RPMI7951 (cell line): ENCODE data around the gene HS3ST3B1. TPM values are rescaled to one million over a fixed set of nuclear protein-coding genes. Genes with fewer than 3 reads are reported as not detected.
A peak's percentile ranks its signal among the peaks of the same experiment; 100 is the strongest.

ENCODE experiments used
- DNase-seq: peaks from one replicate; pipeline ENCODE4 v3.0.0-alpha.2; 2012; ENCODE audit warnings: low read depth
- total RNA-seq: library from RNA; depleted of rRNA; stranded (reverse); fragments of >200 nt; shearing (Covaris generic); gene quantifications from 2 replicates; pipeline ENCODE4 v1.2.3, GENCODE V29; 2014; rRNA removed

The HS3ST3B1 gene
- total RNA-seq, result 0.88 and 1.2 TPM in 2 replicates

DNA sequence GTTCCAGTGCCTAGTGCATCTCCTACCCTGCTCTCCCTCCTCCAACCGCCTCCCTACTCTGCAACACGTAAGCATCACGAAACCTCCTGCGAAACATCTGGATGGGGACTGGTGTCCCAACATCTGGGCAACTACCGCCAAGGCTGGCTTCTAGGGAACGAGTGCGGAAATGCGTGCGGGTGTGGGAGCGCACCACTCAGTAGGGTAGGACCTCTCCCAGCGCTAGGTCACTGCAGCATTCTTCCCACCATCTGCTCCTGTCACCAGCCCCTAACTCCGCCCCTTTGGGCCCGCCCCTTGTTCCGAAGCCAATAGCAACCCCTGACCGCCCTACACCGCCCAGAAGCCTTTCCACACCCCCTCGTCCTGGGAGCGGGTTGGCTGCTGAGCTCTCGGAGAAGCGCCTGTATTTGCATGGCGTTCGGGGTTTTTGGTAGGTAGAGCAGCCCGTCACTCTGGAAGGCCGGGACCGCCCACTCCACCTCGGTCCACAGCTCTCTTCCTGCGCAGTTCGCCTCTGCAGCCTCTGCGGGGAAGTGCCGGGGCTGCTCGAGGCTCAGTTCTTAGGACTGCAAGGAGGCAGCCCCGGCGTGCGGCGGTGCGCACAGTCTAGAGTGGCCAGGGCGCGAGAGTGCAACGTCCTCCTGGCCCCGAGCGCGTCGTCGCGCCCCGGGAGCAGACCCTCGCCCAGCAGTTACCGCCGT is at the start of gene HS3ST3B1:
HS3ST3B1 (plus strand) TSS at position 507 of the 704 bp plus-strand sequence. CDS start 438 bp downstream, outside the sequence.
- DNase-seq, result peak; percentile 98

GRCh38 chr17:14261406-14261805 is 39.5 kb upstream of the HS3ST3B1 start:
- no peak for DNase-seq

GRCh38 chr17:14268264-14268663 is 32.6 kb upstream of the HS3ST3B1 start:
- no peak for DNase-seq

DNA sequence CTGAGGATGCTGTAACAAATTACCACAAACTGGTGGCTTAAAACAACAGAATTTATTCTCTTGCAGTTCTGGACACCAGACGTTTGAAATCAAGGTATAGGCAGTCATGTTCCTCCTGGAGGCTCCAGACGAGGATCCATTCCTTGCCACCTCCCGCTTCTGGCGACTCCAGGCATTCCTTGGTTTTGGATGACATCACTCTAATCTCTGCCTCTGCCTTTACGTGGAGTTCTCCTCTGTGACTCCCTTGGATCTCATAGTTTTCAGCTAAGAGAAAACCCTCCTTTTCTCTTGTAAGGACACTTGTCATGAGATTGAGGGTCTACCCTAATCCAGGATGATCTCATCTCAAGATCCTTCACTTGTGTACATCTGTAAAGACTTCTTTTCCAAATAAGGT is 31.4 kb upstream of the HS3ST3B1 start:
- no peak for DNase-seq

GRCh38 chr17:14270508-14270907 is 30.4 kb upstream of the HS3ST3B1 start:
- DNase-seq, result no peak

GRCh38 chr17:14276535-14277250 is 24.2 kb upstream of the HS3ST3B1 start:
- DNase-seq, result no peak

DNA sequence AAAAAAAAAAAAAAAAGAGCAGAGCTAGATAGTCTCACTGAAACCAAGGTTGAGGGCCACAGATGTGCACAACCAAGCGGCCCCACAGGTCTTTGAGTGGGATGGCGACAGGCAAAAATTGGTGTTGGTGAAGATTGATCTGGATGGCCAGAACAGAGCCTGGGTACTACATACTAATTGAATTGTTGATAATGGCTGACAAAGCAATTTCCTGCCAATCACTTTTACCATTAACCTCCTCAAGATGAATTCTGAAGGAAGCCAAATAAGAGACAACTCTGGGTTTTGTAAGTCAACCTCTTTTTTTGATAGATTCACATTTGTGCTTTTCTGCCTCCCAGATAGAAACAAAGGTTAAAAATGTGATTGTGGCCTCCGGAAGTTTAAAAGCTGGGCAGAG is 19.4 kb upstream of the HS3ST3B1 start:
- DNase-seq, result no peak

DNA sequence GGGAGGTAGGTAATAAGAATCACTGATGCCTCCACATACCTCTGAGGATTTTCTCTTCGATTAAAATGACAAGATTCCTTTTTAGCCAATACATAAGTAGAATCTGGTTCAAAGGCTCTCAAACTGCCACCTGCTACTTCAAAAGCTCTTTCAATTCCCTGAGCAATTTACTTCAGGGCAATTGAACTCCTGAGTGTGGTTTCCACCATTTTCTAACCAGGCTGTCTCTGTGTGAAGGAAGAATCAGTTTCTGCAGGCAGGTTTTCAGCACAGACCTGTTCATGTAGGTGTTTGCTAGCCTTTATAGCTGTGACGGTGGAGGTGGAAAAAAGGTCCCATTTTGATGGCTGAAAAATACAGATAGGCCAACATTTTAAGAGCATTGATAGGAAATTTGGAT is 18.2 kb upstream of the HS3ST3B1 start:
- DNase-seq, result no peak

DNA sequence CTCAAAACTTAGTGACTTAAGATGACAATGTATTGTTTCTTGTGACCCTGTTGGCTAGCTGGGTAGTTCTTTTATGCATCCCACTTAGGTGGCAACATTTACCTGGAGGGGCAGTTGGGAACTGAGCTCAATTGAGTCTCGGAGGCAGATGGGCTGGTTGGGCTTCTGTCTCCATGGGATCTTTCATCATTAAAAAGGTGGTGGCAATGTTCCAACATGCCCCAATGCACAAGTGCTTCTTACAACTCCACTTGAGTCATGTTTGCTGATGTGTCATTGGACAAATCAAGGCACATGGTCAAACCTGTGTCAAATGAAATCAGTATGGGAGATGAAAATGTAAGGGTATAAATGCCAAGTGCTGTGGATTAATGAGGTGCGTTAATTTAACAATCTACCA is 11.7 kb upstream of the HS3ST3B1 start:
- no peak for DNase-seq

GRCh38 chr17:14294876-14295275 is 6.0 kb upstream of the HS3ST3B1 start:
- DNase-seq, result no peak

DNA sequence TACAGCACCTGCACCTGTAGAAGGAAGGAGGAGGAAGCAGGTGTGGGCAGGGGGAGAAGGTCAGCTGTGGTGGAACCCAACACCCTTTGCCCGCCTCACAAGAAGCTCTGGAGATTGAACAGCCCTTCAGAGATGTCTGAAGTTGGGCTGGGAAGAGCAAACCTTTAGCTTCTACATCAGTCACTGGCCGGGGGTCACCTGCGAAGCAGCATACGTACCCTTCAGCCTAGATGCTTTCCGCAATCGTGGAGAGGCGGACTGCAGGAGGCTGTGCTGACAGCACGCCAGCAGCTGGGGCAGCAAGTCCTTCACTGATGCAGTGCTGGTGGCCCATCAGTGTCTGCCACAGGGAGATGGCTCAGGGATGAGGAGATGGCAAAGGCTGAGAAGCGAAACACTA is 5.2 kb upstream of the HS3ST3B1 start:
- DNase-seq, result no peak

DNA sequence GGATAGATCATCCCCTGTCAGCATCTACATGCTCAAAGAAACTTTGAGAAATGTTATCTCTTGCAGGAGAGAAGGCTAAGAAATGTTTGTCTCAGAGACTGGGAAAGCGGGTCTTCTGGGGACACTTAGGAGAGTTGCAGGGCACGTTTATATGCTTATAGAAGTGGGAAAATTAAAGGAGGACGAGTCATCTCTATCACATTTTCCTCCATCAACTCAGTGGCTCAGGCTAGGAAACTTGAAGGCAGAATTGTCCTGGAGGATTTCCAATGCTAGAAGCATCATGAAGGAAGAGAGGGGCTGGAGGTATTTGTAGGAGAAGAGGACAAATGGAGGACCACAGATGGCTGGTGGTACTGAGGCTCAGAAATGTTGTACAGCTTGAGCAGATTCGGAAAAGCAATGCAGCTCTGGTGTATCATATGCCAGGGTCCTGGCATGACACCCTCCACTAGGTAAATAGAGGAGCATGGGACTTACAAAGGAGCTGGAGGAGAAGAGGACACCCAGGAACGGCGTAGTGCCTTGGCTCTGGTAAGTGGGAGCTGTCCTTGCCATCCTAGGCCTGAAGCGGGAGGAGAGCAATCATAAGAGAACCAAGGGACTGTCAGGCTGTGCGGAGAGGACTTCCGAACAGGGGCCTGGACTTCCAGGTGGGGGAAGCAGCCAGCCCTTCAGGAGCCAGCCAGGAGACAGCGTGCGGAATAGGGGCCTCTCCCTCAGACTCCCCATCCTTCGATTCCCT is 4.5 kb upstream of the HS3ST3B1 start:
- DNase-seq, result no peak

DNA sequence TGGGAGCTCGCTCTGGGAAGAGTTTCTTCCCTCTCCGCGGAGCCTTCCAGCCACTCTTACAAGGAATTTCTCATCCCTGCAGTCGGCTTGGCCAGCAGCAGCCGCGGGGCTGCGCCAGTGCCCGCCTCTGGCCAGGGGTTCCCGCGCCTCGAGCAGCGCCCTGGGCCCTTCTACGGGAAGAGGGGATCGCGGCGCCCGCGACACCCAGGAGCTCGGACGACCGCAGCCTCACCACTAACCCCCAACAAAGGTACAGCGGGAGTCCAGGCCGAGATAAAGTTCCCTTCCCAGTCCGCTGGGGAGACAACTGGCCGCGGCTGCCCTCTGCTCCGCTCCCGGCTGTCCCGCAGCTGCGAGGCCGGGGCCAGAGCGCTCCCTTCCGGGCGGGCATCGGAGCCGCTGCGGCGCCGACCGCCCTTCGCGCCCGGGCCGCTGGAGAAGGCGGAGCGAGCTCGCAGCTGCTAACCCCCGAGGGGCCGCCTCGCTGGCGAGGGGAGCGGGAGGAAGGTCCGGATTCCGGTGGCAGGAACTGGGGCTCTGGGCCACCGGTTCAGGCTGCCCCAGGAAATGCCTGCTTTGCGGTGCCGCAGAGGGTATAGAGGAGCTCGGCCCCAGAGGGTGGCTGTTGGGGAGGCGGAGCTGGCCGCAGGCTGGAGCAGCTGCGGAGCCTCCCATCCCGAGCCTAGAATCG is 3.6 kb upstream of the HS3ST3B1 start:
- peak; percentile 61 for DNase-seq

DNA sequence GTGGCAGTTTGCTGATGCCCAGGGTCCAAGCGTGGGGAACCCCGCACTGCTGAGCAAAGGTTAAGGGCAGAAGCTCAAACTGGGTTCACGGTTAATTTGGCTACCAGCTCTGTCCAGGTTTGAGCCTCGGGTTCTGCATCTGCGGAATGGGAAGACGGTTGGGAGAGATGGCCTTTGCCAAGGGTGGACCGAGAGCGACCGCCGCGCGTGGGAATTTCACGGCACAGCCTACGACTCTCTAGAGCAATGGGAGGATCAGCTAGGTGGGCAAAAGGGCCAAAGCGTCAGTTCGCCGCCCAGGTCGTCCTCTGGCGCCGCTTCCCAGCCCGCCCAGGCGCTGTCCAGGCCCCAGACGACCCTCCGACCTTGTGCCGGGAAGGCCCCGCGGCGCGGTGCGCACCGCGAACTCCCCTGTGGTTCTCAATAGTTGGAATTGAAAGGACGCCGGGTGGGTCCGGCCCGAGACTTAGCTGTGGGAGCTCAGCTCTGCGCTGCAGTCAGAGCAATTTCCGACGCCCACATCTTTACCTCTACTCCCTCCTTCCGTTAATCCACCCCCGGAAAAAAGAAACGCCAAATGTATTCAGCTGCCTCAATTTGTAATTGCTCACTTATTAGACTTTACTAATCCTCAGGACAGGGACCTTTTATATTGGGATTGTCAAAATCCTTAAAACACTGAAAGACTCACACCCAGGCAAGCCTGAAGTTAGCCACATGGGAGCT is 2.5 kb upstream of the HS3ST3B1 start:
- DNase-seq, result no peak

DNA sequence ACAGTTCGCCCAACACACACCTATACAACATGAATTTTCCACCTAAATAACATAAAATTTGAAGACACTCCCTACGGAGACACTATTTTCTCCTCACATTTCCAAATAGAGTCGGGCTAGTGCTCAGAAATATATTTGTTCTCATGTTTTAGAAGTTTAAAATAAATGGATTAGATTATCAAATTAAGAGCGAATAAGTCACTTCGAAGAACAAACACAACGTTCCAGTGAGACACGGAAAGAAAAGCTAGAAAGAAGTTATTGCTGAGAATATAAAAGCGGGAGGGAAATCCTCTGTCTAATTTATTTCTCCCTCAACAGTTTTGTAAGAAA is 2.0 kb upstream of the HS3ST3B1 start:
- no peak for DNase-seq

- DNase-seq, result peak; percentile 39
Observed at GRCh38 chr17:14299280-14300141, 1.4 kb upstream of the HS3ST3B1 start.

DNA sequence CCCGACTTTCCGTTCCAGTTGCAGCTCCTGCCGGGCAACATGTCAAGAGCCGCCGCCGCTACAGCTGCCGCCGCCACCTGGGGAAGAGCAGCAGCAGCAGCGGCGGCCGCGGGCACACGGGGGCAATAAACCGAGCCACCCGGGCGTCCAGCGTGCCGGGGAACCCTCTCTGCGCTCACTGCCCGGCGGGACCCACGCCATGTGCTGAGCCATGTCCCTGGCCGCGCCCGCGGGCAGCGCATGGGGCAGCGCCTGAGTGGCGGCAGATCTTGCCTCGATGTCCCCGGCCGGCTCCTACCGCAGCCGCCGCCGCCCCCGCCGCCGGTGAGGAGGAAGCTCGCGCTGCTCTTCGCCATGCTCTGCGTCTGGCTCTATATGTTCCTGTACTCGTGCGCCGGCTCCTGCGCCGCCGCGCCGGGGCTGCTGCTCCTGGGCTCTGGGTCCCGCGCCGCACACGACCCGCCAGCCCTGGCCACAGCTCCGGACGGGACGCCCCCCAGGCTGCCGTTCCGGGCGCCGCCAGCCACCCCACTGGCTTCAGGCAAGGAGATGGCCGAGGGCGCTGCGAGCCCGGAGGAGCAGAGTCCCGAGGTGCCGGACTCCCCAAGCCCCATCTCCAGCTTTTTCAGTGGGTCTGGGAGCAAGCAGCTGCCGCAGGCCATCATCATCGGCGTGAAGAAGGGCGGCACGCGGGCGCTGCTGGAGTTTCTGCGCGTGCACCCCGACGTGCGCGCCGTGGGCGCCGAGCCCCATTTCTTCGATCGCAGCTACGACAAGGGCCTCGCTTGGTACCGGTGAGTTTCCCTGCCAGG is 604 bp downstream of the HS3ST3B1 start:
- DNase-seq, result no peak

DNA sequence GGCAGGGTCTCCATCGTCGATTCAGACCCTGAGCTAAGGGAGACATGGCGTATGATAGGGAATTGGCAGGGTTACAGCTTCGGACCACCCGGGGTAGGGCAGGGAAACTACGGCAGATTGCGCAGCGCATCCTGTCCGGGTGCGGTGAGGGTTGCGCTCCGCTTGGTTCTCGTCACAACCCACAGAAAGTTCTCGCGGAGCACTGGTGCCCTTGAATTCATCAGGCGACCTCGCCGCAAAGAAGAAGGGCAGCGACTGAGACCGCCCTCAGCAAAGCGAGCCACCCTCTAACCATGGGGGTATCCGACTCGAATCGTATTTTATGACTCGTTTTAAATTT is 1.2 kb downstream of the HS3ST3B1 start:
- DNase-seq, result peak; percentile 39

- DNase-seq, result peak; percentile 75
Observed at GRCh38 chr17:14302431-14303099, 1.7 kb downstream of the HS3ST3B1 start.
